ENCODE results near the gene ADAMTS3. TPM values are rescaled to one million over a fixed set of nuclear protein-coding genes. Genes with fewer than 3 reads are reported as not detected.

The ADAMTS3 gene
- total and polyA plus RNA-seq, 2 experiments from 2014 or later, result 1.2 to 3.7 TPM

- no peaks in the 10 kb centered on the region for H3K27me3 ChIP-seq (ENCODE audit: insufficient read depth)
- H3K4me2 ChIP-seq, result no peak overlapping the region
- H3K36me3 ChIP-seq (ENCODE audit: insufficient read depth), result no peaks in the 10 kb centered on the region
- H3K27me3 Mint-ChIP-seq (ENCODE audit: insufficient read depth, low read depth, poor library complexity), result peaks cover 3% of the 10 kb centered on the region
- H3K36me3 Mint-ChIP-seq (ENCODE audit: low read depth), result no peaks in the 10 kb centered on the region
- H3K9me2 ChIP-seq (ENCODE audit: insufficient read depth), result no peaks in the 10 kb centered on the region
- peaks cover 7% of the 10 kb centered on the region for H3K4me1 ChIP-seq (ENCODE audit: insufficient read depth)
- H4K20me1 ChIP-seq (replicated peaks; ENCODE audit: insufficient read depth), result no peaks in the 10 kb centered on the region
- peaks cover 17% of the 10 kb centered on the region for H3K4me1 Mint-ChIP-seq
- H3K4me3 Mint-ChIP-seq, result no peak overlapping the region
- H3K27ac ChIP-seq (ENCODE audit: low read depth), result no peak overlapping the region
- H3F3A ChIP-seq (replicated peaks; ENCODE audit: low read depth), result 0 out of 2 replicates have a peak, but pooled peaks cover 3% of the 10 kb centered on the region
- no peak for DNase-seq (ENCODE audit: low spot score)
- no peak overlapping the region for H2AFZ ChIP-seq
- H3K27ac Mint-ChIP-seq, result no peak overlapping the region
- H3K9me3 Mint-ChIP-seq, result no peaks in the 10 kb centered on the region
- TF ChIP-seq CREB1 (CRISPR knock-in tag; IDR thresholded peaks at IDR 0.05; ENCODE audit: low read depth) (no peak), ZNF114 (CRISPR knock-in tag; IDR thresholded peaks at IDR 0.05) (no peak), REST (IDR thresholded peaks at IDR 0.05; ENCODE audit: unreplicated experiment) (no peak), STAT1 (IDR thresholded peaks at IDR 0.05; ENCODE audit: unreplicated experiment) (no peak), CTCF (conservative IDR thresholded peaks at IDR 0.05; ENCODE audit: low read depth in 2 of 2) (no peak), EZH2phosphoT487 (IDR thresholded peaks at IDR 0.05; ENCODE audit: unreplicated experiment) (no peak)
- no peak for ATAC-seq
- H3K79me2 ChIP-seq (replicated peaks; ENCODE audit: insufficient read depth), result no peaks in the 10 kb centered on the region
- no peak overlapping the region for H3K4me3 ChIP-seq
Observed at GRCh38 chr4:72564184-72564583, 4.8 kb downstream of the ADAMTS3 start.

DNA sequence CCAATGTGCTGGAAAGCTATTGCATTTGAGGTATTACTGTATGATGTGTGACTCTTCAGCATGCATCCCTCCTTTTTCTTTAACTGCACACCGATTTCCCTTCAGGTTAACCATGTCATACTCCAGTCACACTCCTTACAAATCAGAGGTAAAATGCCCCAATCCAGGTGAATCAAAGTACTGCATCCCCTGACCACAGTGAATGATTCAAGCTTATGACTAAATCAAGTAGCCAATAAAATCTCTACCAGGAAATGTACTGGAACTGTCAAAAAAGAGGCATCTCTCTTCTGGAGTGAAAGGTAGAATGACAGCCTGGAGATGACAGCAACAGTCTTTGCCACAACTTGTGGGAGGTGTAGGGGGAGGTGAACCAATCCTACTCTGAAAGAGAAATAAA, 10.4 kb downstream of the ADAMTS3 start:
- no peak overlapping the region for H2AFZ ChIP-seq
- no peak overlapping the region for H3K4me3 ChIP-seq
- no peak for DNase-seq (ENCODE audit: low spot score)
- no peak overlapping the region for H3K27ac ChIP-seq (ENCODE audit: low read depth)
- H3K9me3 Mint-ChIP-seq, result no peaks in the 10 kb centered on the region
- H3K9me2 ChIP-seq (ENCODE audit: insufficient read depth), result no peaks in the 10 kb centered on the region
- ATAC-seq, result no peak
- H3K36me3 Mint-ChIP-seq (ENCODE audit: low read depth), result no peaks in the 10 kb centered on the region
- no peak overlapping the region for H3K4me3 Mint-ChIP-seq
- H3K4me2 ChIP-seq, result no peak overlapping the region
- no peaks in the 10 kb centered on the region for H3K36me3 ChIP-seq (ENCODE audit: insufficient read depth)
- H3F3A ChIP-seq (replicated peaks; ENCODE audit: low read depth), result no peaks in the 10 kb centered on the region
- peaks cover 1% of the 10 kb centered on the region for H3K27me3 Mint-ChIP-seq (ENCODE audit: insufficient read depth, low read depth, poor library complexity)
- peaks cover 4% of the 10 kb centered on the region; the same call in 2 of the 3 replicates for H3K4me1 Mint-ChIP-seq
- TF ChIP-seq ZNF114 (CRISPR knock-in tag; IDR thresholded peaks at IDR 0.05) (no peak), STAT1 (IDR thresholded peaks at IDR 0.05; ENCODE audit: unreplicated experiment) (no peak), NANOG (IDR thresholded peaks at IDR 0.05; ENCODE audit: borderline replicate concordance) (no peak), REST (IDR thresholded peaks at IDR 0.05; ENCODE audit: unreplicated experiment) (no peak), EZH2phosphoT487 (IDR thresholded peaks at IDR 0.05; ENCODE audit: unreplicated experiment) (no peak), POLR2AphosphoS5 (IDR thresholded peaks at IDR 0.05; ENCODE audit: low read depth) (no peak)
- TF ChIP-seq, protein P1, sequence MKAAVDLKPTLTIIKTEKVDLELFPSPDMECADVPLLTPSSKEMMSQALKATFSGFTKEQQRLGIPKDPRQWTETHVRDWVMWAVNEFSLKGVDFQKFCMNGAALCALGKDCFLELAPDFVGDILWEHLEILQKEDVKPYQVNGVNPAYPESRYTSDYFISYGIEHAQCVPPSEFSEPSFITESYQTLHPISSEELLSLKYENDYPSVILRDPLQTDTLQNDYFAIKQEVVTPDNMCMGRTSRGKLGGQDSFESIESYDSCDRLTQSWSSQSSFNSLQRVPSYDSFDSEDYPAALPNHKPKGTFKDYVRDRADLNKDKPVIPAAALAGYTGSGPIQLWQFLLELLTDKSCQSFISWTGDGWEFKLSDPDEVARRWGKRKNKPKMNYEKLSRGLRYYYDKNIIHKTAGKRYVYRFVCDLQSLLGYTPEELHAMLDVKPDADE (IDR thresholded peaks at IDR 0.05), result no peak
- no peaks in the 10 kb centered on the region for H4K20me1 ChIP-seq (replicated peaks; ENCODE audit: insufficient read depth)
- no peak overlapping the region for H3K27ac Mint-ChIP-seq
- no peaks in the 10 kb centered on the region for H3K79me2 ChIP-seq (replicated peaks; ENCODE audit: insufficient read depth)
- H3K4me1 ChIP-seq (ENCODE audit: insufficient read depth), result no peaks in the 10 kb centered on the region
- H3K27me3 ChIP-seq (ENCODE audit: insufficient read depth), result no peaks in the 10 kb centered on the region
